ENCODE results near the gene SAG. TPM values are rescaled to one million over a fixed set of nuclear protein-coding genes. Genes with fewer than 3 reads are reported as not detected.

The SAG gene
- total RNA-seq, 1 donor from 2014 or later, result not detected

DNA sequence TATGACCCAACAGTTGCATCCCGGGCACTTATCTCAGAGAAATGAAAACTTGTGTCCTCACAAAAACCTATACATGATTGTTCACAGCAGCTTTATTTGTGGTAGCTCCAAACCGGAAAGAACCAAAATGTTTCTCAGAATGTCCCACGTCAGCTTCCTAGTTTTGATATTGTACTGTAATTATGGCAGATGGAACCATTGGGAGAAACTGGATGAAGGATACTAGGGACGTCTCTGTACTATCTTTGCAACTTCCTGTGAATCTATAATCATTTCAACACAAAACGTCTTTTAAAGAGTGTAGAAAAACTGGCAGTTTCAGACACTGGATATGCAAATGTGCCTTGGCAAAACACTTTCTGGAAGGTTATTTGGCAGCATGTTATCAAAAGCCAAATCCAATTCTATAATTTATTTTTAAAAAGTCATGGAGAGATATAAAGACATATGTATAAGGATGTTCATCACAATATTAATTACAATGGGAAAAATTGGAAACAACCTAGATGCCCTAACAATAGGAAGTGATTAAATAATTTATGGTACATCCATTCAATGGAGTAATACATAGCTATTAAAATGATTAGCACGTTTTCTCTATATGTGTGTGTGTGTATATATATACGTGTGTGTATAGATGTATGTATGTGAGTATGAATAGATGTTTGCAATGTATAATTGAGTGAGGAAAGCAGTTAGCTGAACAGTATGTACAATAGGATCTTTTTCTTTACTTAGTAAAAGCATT is 9.8 kb downstream of the SAG start:
- no peaks in the 10 kb centered on the region for H3K36me3 ChIP-seq (ENCODE audit: control insufficient read depth, insufficient read depth, low read length)
- H3K4me3 ChIP-seq (ENCODE audit: low read depth, low read length), result no peak overlapping the region
- TF ChIP-seq, protein P1, sequence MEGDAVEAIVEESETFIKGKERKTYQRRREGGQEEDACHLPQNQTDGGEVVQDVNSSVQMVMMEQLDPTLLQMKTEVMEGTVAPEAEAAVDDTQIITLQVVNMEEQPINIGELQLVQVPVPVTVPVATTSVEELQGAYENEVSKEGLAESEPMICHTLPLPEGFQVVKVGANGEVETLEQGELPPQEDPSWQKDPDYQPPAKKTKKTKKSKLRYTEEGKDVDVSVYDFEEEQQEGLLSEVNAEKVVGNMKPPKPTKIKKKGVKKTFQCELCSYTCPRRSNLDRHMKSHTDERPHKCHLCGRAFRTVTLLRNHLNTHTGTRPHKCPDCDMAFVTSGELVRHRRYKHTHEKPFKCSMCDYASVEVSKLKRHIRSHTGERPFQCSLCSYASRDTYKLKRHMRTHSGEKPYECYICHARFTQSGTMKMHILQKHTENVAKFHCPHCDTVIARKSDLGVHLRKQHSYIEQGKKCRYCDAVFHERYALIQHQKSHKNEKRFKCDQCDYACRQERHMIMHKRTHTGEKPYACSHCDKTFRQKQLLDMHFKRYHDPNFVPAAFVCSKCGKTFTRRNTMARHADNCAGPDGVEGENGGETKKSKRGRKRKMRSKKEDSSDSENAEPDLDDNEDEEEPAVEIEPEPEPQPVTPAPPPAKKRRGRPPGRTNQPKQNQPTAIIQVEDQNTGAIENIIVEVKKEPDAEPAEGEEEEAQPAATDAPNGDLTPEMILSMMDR (IDR thresholded peaks at IDR 0.05; ENCODE audit: insufficient read depth, low read length, poor library complexity, severe bottlenecking), result no peak
- peaks cover 5% of the 10 kb centered on the region for H3K27me3 ChIP-seq (ENCODE audit: control insufficient read depth, insufficient read depth, low read length)
- DNase-seq (ENCODE audit: low read depth), result no peak

DNA sequence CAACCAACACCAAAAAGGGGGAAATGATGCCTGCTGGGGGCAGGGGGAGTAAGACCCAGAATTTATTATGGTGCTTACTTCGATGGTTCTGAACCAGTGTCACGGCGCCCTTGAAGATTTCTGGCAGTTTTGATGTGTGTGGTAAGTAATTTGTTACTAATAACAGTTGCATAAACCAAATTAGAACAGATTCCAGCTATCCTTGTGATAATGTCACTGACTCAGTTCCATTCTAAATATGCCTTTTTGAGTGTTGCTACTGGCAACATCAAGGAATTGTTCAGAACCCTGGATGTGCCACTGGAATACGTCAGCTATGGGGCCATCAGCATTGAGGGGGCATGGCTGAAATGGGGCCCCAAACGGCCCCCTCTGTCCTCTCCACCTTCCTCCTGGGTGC is 11.6 kb downstream of the SAG start:
- TF ChIP-seq, protein P1 (IDR thresholded peaks at IDR 0.05; ENCODE audit: insufficient read depth, low read length, poor library complexity, severe bottlenecking), result no peak

DNA sequence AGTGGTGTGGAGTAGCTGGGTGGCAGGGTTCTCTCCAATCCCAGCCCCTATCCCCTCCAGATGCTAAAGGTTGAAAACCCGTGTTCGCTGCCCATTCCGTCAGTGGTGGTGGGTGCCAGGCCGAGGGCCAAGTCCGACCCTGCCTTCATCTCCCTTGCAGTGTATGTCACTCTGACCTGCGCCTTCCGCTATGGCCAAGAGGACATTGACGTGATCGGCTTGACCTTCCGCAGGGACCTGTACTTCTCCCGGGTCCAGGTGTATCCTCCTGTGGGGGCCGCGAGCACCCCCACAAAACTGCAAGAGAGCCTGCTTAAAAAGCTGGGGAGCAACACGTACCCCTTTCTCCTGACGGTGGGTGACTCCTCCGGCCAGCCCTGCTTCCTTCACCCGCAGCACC is 12.9 kb downstream of the SAG start:
- peaks cover 5% of the 10 kb centered on the region for H3K27me3 ChIP-seq (ENCODE audit: control insufficient read depth, insufficient read depth, low read length)
- no peak for DNase-seq (ENCODE audit: low read depth)
- TF ChIP-seq, protein P1 (IDR thresholded peaks at IDR 0.05; ENCODE audit: insufficient read depth, low read length, poor library complexity, severe bottlenecking), result no peak
- H3K4me3 ChIP-seq (ENCODE audit: low read depth, low read length), result no peak overlapping the region
- no peaks in the 10 kb centered on the region for H3K36me3 ChIP-seq (ENCODE audit: control insufficient read depth, insufficient read depth, low read length)

More for the DNA sequence above, 11.6 kb downstream of the SAG start:
- peaks cover 5% of the 10 kb centered on the region for H3K27me3 ChIP-seq (ENCODE audit: control insufficient read depth, insufficient read depth, low read length)
- no peak overlapping the region for H3K4me3 ChIP-seq (ENCODE audit: low read depth, low read length)
- no peak for DNase-seq (ENCODE audit: low read depth)
- no peaks in the 10 kb centered on the region for H3K36me3 ChIP-seq (ENCODE audit: control insufficient read depth, insufficient read depth, low read length)

DNA sequence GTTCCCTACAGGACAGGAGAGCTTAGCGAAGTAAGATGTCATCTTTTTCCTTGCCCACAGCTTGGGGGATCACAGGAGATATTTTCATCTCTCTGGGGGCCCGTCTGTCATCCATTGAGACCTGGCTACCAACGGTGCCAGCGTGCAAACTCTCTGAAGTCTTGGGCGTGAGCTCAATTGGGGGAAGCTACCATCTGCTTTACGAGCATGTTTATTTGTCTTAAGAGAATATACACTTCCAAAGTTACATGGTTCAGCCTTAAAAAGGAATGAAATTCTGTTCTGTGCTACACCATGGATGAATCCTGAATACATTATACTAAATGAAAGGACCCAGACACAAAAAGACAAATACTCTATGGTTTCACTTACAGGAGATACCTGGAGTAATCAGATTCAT is 13.6 kb downstream of the SAG start:
- DNase-seq (ENCODE audit: low read depth), result no peak
- TF ChIP-seq, protein P1 (IDR thresholded peaks at IDR 0.05; ENCODE audit: insufficient read depth, low read length, poor library complexity, severe bottlenecking), result no peak
- Histone ChIP-seq H3K4me3 (ENCODE audit: low read depth, low read length) (no peak overlapping the region), H3K27me3 (ENCODE audit: control insufficient read depth, insufficient read depth, low read length) (peaks cover 5% of the 10 kb centered on the region), H3K36me3 (ENCODE audit: control insufficient read depth, insufficient read depth, low read length) (no peaks in the 10 kb centered on the region)

DNA sequence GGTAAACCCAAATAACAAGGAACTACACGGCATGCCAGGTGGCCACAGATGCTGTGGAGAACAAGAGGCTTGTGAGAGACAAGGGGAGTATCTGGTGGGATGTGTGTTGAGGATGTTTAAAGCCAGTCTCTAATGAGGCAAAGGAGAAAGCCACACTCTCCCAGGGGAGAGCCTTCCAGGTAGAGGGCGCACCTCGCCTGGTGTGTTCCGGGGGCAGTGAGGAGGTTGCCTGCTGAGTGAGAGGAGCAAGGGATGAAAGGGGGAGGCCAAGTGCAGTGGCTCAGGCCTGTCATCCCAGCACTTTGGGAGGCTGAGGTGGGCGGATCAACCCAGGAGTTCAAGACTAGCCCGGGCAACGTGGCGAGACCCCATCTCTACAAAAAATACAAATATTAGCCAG is 16.2 kb downstream of the SAG start:
- peaks cover 5% of the 10 kb centered on the region for H3K27me3 ChIP-seq (ENCODE audit: control insufficient read depth, insufficient read depth, low read length)
- H3K36me3 ChIP-seq (ENCODE audit: control insufficient read depth, insufficient read depth, low read length), result no peaks in the 10 kb centered on the region
- DNase-seq (ENCODE audit: low read depth), result no peak
- H3K4me3 ChIP-seq (ENCODE audit: low read depth, low read length), result no peak overlapping the region
- TF ChIP-seq, protein P1 (IDR thresholded peaks at IDR 0.05; ENCODE audit: insufficient read depth, low read length, poor library complexity, severe bottlenecking), result no peak

DNA sequence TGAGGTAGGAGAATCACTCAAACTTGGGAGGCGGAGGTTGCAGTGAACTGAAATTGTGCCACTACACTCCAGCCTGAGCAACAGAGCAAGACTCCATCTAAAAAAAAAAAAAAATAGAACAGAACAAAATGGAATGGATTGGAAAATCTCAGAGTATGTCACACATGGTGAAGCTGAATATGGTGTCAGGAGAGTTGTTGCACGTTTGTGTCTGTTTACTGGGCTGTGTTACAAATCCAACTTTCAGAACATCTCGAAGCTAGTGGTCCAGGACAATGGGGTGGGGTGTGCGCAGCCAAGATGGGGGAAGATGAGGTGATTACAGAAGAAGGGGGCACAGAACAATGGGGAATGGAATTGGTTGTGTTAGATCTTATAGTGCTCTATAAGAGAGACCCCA is 17.6 kb downstream of the SAG start:
- TF ChIP-seq, protein P1 (IDR thresholded peaks at IDR 0.05; ENCODE audit: insufficient read depth, low read length, poor library complexity, severe bottlenecking), result no peak
- DNase-seq (ENCODE audit: low read depth), result no peak
- Histone ChIP-seq H3K36me3 (ENCODE audit: control insufficient read depth, insufficient read depth, low read length) (no peaks in the 10 kb centered on the region), H3K4me3 (ENCODE audit: low read depth, low read length) (no peak overlapping the region), H3K27me3 (ENCODE audit: control insufficient read depth, insufficient read depth, low read length) (peaks cover 3% of the 10 kb centered on the region)

Data from kidney epithelial cell (primary cell).